GM18909 (cell line): ENCODE results near the gene PIK3AP1.
"Not testable (repeated sequence)": the region's sequence is repeated elsewhere in the genome, so short reads cannot be mapped to it uniquely, and the experiment has no call there.

ENCODE experiments used
- ATAC-seq: cut with Tn5 transposase; IDR thresholded peaks from one replicate; pipeline ENCODE4 v1.9.1; 2021; ENCODE audit warnings: mild to moderate bottlenecking; ENCODE audit not compliant: unreplicated experiment, poor library complexity

PIK3AP1 gene

DNA sequence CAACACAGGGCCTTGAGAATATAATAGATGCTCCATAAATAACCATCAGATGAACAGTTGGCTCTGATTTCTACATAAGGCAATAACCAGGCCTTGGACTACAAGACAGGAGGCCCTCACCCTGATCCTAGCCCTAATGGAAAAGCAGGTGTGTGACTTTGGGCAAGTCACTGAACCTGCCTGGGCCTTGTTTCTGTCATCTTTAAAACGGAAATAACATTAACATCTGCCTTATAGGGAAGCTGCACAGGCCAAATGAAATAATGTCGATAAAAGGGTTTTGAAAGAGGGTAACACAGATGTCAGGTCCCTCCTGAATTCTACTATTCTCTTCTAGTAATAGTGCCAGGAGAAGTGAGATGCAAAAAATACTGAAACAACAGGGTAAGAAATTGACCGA lies 20.7 kb downstream of the PIK3AP1 start:
- no peak for ATAC-seq

DNA sequence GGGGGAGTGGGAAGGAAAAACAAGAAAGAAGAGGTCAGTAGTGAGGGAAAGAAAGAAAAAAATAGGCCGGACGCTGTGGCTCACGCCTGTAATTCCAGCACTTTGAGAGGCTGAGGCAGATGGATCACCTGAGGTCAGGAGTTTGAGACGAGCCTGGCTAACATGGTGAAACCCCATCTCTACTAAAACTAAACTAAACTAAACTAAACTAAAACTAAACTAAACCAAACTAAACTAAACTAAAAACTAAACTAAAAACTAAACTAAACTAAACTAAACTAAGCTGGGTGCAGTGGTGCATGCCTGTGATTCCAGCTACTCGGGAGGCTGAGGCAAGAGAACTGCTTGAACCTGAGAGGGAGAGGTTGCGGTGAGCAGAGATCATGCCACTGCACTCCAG lies 22.0 kb downstream of the PIK3AP1 start:
- ATAC-seq, result not testable (repeated sequence)

DNA sequence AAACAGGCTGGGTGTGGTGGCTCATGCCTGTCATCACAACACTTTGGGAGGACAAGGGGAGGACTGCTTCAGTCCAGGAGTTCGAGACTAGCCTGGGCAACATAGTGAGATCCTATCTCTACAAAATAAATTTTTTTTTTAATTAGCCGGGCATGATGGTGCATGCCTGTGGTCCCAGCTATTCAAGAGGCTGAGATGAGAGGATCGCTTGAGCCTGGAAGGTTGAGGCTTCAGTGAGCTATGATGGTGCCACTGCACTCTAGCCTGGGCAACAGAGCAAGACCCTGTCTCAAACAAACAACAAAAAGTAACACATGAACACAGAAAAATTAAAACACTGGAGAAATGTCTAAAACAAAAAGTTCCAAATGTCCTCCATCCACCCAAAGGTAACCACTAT lies 22.9 kb downstream of the PIK3AP1 start:
- ATAC-seq, result no peak

DNA sequence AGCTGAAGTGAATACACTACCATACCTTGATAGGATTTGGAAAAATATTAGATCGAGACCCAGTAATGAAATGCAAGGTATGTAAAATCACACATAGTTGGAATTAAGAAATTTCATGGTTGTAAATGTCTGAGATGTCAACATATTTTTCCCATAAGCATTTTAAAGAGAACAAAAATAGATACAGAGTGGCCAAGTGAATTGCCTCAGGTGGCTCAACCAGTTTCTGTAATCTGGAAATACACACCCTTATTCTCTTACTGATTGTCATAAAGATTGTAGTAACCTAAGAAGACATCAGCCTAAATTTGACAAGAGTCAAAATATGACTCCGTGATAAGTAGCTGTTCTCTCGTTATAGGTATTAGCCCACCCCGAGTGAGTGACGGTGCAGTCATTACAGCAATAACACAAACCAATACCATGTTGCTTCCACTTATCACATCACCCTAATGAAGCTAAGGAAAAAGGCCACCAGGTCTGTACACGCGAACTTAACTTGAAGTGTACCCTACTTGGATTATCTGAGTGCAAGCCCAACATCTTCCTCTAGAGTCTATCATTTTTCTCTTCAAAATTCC lies 23.4 kb downstream of the PIK3AP1 start:
- no peak for ATAC-seq

DNA sequence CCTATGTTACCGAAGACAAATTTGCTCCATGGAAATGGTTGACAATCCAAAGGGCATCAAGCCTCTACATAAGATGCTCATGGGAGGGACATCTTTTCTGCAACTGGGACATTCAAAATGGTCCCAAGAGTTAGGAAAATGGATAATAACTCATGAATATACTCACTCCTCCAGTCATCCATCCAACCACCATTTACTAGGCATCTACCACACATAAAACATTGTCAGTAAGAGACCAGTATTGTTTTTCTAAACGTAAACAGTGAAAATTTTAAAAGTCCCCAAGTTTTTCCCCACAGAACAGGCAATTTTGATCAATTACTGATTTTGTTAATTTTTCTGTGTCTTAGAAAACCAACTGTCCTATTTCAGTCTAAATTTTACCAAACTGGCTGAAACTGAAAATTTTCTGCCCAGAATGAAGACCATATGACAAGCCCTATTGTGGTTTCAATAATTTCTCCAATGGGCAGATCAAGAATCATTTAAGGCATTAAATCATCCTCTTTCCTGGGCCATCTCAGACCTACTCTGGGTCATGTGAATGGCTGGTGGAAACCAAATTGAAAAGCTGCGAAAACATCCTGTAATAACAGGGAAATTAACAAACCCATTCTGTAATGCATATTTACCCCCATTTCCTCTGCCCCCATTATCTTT lies 24.2 kb downstream of the PIK3AP1 start:
- no peak for ATAC-seq

DNA sequence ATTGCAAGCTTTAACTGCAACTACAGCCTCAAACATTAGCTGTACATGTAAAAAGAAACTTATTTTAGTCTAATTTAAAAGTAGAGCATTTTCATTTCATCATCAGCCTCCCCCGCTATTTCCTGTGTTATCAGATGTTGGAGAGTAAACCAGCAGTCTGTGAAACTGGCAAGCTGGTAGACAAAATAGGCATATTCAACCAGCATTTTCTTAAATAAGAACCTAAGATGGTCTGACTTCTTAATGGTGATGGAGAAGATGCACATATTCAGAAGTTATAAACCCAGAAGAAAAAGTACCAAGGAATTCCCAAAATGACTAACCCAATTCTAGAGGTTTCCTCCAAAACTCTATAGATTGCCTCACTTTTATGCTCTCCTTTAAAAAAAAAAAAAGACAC lies 24.9 kb downstream of the PIK3AP1 start:
- ATAC-seq, result no peak

DNA sequence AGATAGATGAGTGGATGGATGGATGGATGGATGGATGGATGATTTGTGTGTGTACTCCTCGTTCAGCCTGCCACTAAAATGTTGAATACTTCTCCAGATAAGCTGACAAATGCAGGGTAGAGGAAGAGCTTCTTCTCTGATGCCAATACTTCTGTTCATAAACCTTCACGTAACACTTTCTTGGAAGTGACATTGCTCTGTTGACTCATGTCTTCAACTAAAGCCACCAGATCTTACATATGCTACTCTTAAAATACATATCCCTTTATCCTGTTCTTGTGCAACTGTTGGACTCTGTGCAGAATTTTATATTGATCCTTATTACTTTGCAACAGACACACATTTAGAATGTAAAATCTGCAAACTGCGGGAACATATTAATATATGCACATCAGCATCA lies 26.9 kb downstream of the PIK3AP1 start:
- no peak for ATAC-seq

DNA sequence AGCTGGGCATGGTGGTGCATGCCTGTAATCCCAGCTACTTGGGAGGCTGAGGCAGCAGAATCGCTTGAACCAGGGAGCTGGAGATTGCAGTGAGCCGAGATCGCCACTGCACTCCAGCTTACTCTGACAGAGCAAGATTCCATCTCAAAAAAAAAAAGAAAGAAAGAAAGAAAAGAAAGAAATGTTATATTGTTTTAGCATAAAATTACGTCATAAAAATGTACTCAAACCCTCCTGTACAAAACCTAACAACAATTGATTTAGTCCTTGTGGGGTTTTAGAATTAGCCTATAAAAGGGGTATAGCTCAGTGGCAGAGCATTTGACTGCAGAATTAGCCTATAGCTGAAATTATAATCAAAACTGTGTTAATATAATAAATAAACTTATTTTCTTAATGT lies 27.9 kb downstream of the PIK3AP1 start:
- ATAC-seq, result no peak

DNA sequence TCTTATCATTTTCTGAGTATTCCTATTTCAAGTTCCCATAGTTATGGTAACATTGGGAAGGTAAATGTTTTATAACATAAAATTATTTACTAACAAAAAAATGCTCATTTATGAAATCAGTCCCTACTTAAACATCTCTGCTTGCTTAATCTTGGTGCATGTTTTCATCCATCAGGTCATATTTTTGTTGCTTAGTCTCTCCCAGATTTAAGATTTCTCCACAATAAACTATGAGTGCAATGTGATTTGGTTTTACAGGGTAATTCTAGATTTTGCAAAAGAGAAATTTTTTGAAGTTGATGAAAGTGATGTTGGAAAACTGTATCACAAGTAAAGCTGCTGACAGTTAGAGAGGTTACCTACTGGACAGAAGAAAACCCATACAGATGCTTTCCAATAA lies 28.6 kb downstream of the PIK3AP1 start:
- no peak for ATAC-seq

DNA sequence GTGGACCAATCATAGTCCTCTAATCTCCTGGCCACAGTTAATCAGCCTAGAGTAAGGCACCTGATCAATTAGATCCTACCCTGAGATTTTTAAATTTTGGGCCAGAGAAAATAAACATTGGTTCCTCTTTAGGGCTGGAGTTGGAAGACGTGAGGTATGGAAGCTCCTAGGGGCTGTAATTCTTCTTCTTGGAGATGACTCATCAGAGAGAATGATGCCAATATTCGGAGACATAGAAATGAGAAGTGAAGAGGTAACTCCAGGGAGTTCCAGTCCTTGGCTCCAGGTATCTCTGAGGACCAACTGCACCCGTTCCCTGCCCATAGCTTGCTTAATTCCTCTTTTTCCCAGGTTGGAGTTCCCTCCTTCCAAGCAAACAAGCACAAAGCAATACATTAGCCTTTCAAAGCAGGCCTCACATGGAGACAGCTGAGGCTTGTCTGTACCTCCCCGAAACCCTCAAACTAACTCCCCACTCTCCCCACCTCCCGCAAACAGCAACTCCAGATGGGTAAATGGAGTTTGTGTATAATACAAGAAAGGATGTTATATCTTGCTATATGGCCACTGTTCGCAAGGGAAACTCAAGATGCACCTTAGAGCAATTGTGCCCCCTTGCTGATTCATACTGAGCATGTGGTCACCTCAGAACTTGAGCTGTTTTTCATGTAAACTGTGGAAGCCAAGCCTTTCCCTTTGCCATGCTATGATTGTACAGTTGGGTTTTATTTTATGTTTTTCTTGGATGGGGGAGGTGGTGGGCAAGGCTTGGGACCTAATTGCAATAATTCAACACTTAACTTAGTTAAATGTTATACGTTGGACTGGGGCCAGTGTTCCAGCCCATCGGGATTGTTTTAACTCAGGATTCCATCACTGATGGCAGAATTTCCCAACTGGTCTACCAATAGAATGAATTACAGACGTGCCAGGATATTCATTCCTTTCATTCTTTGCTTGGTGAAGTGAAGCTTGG lies 29.3 kb downstream of the PIK3AP1 start:
- ATAC-seq, result no peak

DNA sequence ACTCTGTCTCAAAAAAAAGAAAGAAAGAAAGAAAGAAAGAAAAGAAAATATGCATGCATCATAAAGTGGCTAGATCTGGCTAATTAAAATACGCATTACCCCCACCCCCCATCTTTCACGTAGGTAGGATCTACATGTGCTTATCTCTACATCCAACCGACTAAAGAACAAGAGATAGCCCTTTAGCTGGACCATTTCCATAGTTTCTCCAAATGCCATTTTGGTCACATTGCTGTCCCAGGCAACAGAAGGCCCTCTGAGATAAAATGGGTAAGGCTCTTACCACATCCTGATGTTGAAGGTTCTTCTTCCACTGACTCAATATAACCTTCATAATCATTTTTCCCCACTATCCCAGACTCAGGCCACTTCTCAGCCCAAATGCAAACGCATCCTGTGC lies 31.5 kb downstream of the PIK3AP1 start:
- no peak for ATAC-seq

DNA sequence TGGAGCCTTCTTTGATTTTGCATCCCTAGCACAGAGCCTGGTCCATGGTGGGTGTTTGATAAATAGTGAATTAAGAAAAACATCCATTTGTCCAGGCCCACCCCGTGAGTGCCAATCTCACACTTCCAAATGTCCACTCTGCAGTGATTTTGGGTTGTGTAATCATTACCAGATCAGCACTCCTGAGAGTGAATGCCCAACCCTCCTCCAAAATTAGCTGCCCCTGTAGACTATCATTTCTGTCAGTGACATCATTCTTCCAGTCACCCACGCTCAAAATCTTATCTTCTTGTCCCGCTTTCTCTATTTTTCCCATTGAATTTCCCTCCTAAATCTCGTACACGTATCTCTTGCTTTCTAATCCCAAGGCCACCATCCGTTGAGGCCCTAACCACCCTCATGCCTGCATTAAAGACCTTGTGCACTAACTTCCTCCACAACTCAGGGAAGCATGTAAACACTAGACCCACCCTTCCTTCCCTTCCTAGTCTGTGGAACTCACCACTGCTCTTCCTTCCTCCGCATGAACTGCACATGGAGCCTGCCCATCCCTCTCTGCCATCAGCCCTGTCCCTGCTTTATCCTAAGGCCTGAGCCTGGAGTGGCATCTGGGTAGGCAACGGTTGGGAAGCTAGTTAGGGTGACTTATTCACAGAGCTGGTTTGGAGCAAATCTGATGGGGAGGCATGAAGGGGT lies 32.8 kb downstream of the PIK3AP1 start:
- ATAC-seq, result no peak

DNA sequence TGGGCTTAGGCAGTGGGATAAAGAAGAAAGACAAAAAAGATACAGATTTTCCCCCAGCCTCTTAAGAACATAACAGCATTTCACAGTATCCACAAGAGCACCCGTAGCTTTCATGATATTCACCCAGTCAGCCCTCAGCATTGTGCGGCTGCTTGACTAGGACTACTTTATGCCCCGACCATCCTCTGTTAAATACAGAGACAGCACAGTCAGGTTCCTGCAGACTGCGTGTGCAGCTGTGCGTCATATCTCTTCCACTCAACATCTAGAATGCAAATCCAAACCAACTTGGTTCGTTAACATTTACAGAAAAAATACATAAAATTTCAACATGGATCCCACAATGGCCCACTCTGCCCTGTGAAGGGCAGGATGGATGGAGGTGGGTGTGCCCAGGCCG lies 33.8 kb downstream of the PIK3AP1 start:
- ATAC-seq, result no peak

DNA sequence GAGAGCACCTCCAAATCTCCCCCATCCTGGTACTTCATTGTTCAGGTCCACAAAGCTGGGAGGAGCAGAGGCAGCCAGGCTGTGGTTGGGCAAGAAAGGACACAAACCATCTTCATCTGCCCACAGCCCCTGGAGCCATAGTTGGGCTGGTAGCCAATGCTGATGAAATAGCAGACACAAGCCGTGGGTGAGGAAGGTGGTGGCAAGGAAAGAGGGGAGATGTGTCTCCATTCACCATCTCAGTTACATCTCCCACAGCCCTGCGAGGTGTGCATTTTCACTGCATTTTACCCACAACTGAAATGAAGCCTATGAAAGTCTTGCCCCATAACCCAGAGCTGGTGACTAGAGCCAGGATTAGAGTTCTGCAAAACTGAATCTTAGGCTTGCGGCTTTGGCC lies 35.0 kb downstream of the PIK3AP1 start:
- ATAC-seq, result no peak

DNA sequence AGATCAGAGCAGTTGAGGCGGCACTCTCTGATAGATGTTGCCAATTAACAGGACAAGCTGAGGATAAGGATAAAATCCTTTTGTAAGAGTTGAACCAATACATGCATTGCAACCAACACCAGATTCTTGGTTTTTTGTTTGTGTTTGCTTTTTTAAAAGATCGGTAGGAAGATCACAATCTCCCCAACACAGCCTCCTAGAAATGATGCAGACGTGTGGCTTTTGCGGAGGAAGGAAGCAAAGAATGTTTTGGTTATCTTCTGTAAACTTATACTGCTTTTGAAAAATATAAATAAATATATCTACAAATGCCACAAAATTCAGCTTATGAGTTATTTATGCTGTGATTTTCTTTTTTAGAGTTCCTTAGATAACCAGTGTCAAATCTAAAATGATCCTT lies 35.5 kb downstream of the PIK3AP1 start:
- no peak for ATAC-seq

DNA sequence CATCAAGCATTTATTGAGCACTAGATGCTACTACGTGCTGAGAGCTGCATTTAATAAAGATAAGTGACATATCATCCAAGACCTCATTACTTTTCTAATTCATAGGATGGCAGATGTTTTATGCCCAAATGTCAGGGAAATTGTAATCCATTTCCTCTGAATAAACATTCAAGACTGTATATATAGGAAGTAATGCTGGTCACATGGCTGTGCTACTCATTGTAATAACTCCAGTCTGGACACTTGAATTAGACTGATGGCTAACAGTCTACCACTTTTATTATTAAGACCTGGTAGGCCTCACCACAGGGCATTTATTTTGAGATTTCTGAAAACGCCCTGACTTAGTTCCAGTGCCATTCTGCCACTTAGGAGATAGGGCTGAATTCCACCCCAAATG lies 36.6 kb downstream of the PIK3AP1 start:
- no peak for ATAC-seq

DNA sequence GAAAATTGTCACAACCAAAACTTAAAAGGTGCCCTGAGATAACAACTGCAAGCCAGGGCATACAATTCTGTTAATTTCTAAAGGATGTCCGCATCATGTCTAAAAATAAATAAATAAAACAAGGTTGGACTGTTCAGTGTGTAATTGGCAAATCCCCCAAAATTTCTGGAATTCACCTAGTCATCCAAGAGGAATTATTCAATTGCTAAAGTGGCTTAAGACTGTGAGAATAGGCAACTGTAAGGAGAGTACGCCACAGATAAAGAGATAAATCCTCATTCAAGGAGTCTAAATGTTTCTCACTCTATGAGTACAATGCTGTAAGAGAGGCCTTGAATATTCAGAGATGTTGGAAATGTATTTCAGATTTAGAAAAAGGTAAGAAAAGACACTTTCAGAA lies 37.2 kb downstream of the PIK3AP1 start:
- ATAC-seq, result no peak

DNA sequence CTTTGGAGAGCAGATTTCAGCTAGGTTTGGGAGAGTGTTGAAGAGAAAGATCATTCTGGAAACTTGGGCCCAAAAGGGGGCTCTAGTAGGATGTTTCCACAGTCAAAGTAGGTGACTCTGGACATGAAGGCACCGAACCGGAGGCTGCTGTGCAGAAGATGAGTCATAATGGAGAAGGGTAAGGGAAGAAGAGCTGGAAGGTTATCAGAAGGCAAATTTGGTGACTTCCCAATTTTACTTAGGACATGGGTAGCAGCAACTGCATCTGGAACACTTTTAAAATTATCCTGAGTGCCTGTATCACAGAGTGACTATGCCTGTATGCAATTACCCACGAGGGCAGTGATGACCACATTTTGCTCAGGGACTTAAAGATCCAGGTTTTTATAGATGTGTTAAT lies 38.8 kb downstream of the PIK3AP1 start:
- no peak for ATAC-seq

DNA sequence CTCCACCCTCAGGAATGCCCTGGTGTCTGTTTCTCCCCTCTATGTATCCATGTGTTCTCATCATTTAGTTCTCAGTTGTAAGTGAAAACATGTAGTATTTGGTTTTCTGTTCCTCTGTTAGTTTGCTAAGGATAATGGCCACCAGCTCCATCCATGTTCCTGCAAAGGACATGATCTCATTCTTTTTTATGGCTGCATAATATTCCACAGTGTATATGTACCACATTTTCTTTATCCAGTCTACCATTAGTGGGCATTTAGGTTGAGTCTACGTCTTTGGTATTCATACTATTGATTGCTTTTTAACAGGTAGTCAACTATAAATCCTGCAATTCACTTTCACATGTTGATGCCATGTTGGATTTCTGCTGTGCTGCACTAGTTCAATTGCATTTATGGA lies 39.9 kb downstream of the PIK3AP1 start:
- ATAC-seq, result not testable (repeated sequence)

DNA sequence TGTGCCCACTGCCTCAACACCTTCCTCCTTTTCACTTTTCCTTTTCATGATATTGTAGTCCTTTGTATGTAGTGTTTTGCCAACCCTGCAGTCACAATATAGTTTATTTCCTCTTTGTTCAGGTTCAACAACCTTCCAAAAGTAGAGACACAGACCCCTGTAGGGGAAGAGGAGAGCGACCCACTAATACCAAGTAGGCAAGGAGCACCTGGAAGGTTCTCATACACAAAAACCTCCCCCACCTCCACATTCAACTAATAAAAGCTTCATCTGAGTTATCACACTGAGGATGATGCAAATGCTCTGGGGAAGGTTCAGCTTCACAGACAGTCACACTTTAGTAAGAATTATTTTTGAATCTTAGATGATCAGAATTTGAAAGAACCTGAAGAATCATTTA lies 41.6 kb downstream of the PIK3AP1 start:
- no peak for ATAC-seq
